ENCODE data around the gene MUL1. TPM values are rescaled to one million over a fixed set of nuclear protein-coding genes. Genes with fewer than 3 reads are reported as not detected.

The MUL1 gene
- total and polyA plus RNA-seq, 2 donors (not counting 1 experiment from before 2014, with no cell fraction given): 25.7 to 26.9 TPM

DNA sequence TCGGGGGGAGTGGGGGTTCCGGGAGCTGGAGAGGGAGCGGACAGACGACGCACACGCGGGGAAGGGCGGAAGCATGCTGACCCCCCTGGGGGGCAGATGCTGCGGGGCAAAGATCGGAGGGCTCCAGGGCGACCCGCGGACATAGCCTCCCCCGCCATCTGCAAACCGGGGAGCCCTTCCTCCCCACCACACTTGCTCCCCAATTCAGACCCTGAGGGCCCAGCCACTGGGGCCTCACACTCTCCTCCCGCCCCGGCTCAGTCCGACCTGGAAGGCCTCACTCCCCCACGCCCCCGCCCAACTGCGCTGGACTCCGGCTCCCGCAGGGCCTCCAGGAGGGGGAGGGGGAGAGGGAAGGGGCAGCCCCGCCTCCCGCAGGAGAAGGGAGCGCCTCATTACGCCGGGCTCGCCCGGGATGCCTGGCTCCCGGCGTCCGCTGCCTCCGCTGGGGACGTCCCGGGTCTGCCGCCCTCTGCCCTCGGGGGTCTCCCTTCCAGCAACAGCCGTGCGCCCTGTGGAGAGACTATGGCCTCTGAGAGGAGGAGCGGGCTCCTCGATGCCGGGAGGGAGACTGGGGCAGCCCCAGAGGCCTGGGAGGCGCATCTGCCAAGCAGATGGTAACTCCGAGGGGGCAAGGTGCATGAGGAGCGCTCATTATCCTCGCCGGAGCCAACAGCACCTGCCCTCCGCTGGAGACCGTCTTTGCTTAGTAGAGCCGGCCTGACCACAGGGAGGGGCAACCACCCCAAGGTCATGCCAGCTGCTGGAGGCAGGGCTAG lies 21.3 kb downstream of the MUL1 start:
- no peaks in the 10 kb centered on the region for H3K9me3 ChIP-seq (ENCODE audit: control insufficient read depth, insufficient read depth, low read depth, low read length)
- no peak for TF ChIP-seq EZH2 (IDR thresholded peaks at IDR 0.05; ENCODE audit: low read length, missing control alignments)
- no peak for TF ChIP-seq CTCF (conservative IDR thresholded peaks at IDR 0.05 in 1 of 2, IDR thresholded peaks at IDR 0.05 in 1 of 2; ENCODE audit: low read depth in 1 of 2, low read length in 2 of 2)

DNA sequence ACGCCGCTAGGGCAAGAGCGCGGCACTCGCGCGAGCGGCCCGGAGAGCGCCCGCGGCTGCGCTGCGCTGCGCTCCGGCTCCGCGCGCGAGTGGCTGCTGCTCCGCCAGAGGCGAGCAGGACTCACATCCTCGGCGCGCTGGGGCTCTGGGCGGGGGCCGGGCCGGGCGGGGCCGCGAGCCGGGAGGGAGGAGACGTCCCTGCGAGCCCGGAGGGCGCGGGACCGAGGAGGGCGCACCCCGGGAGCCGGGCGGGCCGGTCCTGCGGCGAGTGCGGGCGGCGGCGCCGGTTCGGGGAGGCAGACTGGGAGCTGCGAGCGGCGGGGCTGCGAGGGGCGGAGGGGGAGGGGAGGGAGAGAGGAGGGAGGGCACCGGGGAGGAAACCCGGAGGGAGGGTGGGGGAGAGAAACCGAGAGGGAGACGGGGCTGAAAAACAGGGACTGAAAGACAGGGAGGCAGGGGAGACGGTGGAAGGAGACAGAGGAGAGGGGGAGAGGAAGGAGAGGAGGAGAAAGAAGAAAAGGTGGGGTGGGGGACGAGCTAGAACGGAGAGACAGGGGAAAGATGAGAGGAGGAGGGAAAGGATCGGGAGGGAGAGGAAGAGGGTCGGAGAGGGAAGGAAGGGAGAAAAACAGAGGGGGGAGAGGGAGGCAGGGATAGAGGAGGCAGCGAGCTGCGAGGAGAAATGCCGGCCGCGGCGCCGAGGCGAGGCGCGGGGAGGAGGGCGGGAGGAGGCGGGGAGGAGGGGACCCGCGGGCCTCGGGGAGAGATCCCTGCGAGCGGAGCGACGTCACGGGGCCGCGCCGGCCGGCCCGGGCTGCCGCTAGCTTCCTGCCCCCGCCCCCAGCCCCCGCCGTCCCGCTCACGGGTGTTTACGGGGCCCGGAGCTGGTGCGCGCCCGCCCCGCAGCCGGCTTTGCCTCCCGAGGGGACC lies 22.2 kb downstream of the MUL1 start, which contains the start of gene CAMK2N1:
Gene CAMK2N1, minus strand, starts transcription at position 684 of the 930 bp plus-strand sequence. CDS start 831 bp downstream, outside the sequence.
- no peaks in the 10 kb centered on the region for H3K9me3 ChIP-seq (ENCODE audit: control insufficient read depth, insufficient read depth, low read depth, low read length)

More for the DNA sequence above, 21.3 kb downstream of the MUL1 start:
- Histone ChIP-seq H3K27me3 (ENCODE audit: control insufficient read depth, insufficient read depth, low read length) (no peaks in the 10 kb centered on the region), H3K36me3 (ENCODE audit: control insufficient read depth, insufficient read depth, low read length) (no peaks in the 10 kb centered on the region), H3K4me2 (ENCODE audit: extremely low read depth, insufficient read depth, low read length) (peak overlapping the region; percentile 89), H3K4me1 (ENCODE audit: control insufficient read depth, extremely low read depth, insufficient read depth, low read length) (peaks cover 12% of the 10 kb centered on the region), H3K4me3 (replicated peaks in 1 of 4; ENCODE audit: control extremely low read depth in 1 of 4, insufficient read depth in 1 of 4, low read depth in 3 of 4, low read length in 4 of 4) (peak overlapping the region; percentile 56 to 99 (median 70)), H2AFZ (ENCODE audit: low read length) (peak overlapping the region; percentile 42), H3K79me2 (ENCODE audit: control insufficient read depth, insufficient read depth, low read length) (peaks cover 29% of the 10 kb centered on the region), H3K9ac (ENCODE audit: insufficient read depth, low read length) (peak overlapping the region; percentile 92), H4K20me1 (ENCODE audit: control insufficient read depth, extremely low read depth, insufficient read depth, low read length) (no peaks in the 10 kb centered on the region), H3K27ac (ENCODE audit: insufficient read depth, low read length) (peak overlapping the region; percentile 95)
- DNase-seq (ENCODE audit: low read depth in 2 of 2): peak; percentile 68 to 80

More for the DNA sequence above, 22.2 kb downstream of the MUL1 start, which contains the start of gene CAMK2N1:
- Histone ChIP-seq H3K4me3 (replicated peaks in 1 of 4; ENCODE audit: control extremely low read depth in 1 of 4, insufficient read depth in 1 of 4, low read depth in 3 of 4, low read length in 4 of 4) (peak within 1 kb of the TSS; percentile 77 to 99 (median 88)), H4K20me1 (ENCODE audit: control insufficient read depth, extremely low read depth, insufficient read depth, low read length) (no peaks in the 10 kb centered on the region), H3K4me2 (ENCODE audit: extremely low read depth, insufficient read depth, low read length) (peak within 1 kb of the TSS; percentile 89), H3K27ac (ENCODE audit: insufficient read depth, low read length) (peak within 1 kb of the TSS; percentile 95), H3K36me3 (ENCODE audit: control insufficient read depth, insufficient read depth, low read length) (no peaks in the 10 kb centered on the region), H2AFZ (ENCODE audit: low read length) (peak within 1 kb of the TSS; percentile 52), H3K4me1 (ENCODE audit: control insufficient read depth, extremely low read depth, insufficient read depth, low read length) (peaks cover 19% of the 10 kb centered on the region), H3K79me2 (ENCODE audit: control insufficient read depth, insufficient read depth, low read length) (peaks cover 31% of the 10 kb centered on the region), H3K27me3 (ENCODE audit: control insufficient read depth, insufficient read depth, low read length) (no peaks in the 10 kb centered on the region), H3K9ac (ENCODE audit: insufficient read depth, low read length) (peak within 1 kb of the TSS; percentile 92)
- peak; percentile 69 to 76 for DNase-seq (ENCODE audit: low read depth in 2 of 2)
- TF ChIP-seq EZH2 (IDR thresholded peaks at IDR 0.05; ENCODE audit: low read length, missing control alignments) (no peak), CTCF (conservative IDR thresholded peaks at IDR 0.05 in 1 of 2, IDR thresholded peaks at IDR 0.05 in 1 of 2; ENCODE audit: low read depth in 1 of 2, low read length in 2 of 2) (no peak)

All from fibroblast of lung (primary cell).